Measurements from ENCODE around the gene DPY19L1. TPM values are rescaled to one million over a fixed set of nuclear protein-coding genes. Genes with fewer than 3 reads are reported as not detected.
"Not testable (repeated sequence)": the region's sequence is repeated elsewhere in the genome, so short reads cannot be mapped to it uniquely, and the experiment has no call there.

Gene DPY19L1
- total RNA-seq, 1 experiment from 2014 or later: 71.7 TPM

GRCh38 chr7:34912236-34912635 is 125.0 kb downstream of the DPY19L1 start (continued):
- TF ChIP-seq ZBTB33 (IDR thresholded peaks at IDR 0.05; ENCODE audit: extremely low read depth, insufficient replicate concordance, low read length) (no peak), FOSL1 (IDR thresholded peaks at IDR 0.05; ENCODE audit: low read depth) (no peak), CEBPB (IDR thresholded peaks at IDR 0.05; ENCODE audit: low read depth) (no peak), SRF (IDR thresholded peaks at IDR 0.05; ENCODE audit: low read depth) (no peak), ELF1 (IDR thresholded peaks at IDR 0.05; ENCODE audit: borderline replicate concordance, low read depth) (no peak), RAD21 (IDR thresholded peaks at IDR 0.05; ENCODE audit: low read depth) (no peak)

DNA sequence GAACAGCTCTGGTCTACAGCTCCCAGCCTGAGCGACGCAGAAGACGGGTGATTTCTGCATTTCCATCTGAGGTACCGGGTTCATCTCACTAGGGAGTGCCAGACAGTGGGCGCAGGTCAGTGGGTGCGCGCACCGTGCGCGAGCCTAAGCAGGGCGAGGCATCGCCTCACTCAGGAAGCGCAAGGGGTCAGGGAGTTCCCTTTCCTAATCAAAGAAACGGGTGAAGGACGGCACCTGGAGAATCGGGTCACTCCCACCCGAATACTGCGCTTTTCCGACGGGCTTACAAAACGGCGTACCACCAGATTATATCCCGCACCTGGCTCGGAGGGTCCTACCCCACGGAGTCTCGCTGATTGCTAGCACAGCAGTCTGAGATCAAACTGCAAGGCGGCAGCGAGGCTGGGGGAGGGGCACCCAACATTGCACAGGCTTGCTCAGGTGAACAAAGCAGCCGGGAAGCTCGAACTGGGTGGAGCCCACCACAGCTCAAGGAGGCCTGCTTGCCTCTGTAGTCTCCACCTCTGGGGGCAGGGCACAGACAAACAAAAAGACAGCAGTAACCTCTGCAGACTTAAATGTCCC is 130.9 kb downstream of the DPY19L1 start:
- not testable (repeated sequence) for DNase-seq (ENCODE audit: low read depth, low spot score); H3K4me3 ChIP-seq (replicated peaks in 1 of 2; ENCODE audit: low read depth in 1 of 2, low read length in 2 of 2); ATAC-seq

More for the DNA sequence above, 130.9 kb downstream of the DPY19L1 start:
- RAD21 ChIA-PET (ENCODE audit: low non-redundant PET in 1 of 2, low total read pairs in 2 of 2, uncharacterized antibody in 2 of 2, unreplicated experiment in 2 of 2); CTCF ChIA-PET; H4K20me1 ChIP-seq (ENCODE audit: insufficient read depth); H3K4me2 ChIP-seq (ENCODE audit: low read length); POLR2A ChIA-PET; H3K9me3 ChIP-seq (ENCODE audit: control insufficient read depth in 1 of 2, insufficient read depth in 1 of 2, low read depth in 1 of 2, low read length in 2 of 2); H3K9me2 ChIP-seq (ENCODE audit: insufficient read depth); H2AFZ ChIP-seq (ENCODE audit: low read depth, low read length, poor library complexity, severe bottlenecking); H3K27me3 ChIP-seq (ENCODE audit: insufficient read depth, low read length); H3K27ac ChIP-seq (ENCODE audit: low read depth, low read length); intact Hi-C loops (cut with micrococcal nuclease); H3K36me3 ChIP-seq (ENCODE audit: control insufficient read depth in 1 of 2, insufficient read depth in 2 of 2, low read length in 2 of 2); H3K4me1 ChIP-seq (ENCODE audit: control insufficient read depth in 1 of 2, insufficient read depth in 2 of 2, low read length in 2 of 2); BruUV-seq (replicated peaks); H3K9ac ChIP-seq (ENCODE audit: low read length); H3K79me2 ChIP-seq (ENCODE audit: insufficient read depth, low read length): not testable (repeated sequence)

Measured in HCT116 (cell line).